ENCODE measurements around the gene PCDH19.

GRCh38 chrX:100417681-100418080 is 7.6 kb upstream of the PCDH19 start:
- TF ChIP-seq, protein P1, sequence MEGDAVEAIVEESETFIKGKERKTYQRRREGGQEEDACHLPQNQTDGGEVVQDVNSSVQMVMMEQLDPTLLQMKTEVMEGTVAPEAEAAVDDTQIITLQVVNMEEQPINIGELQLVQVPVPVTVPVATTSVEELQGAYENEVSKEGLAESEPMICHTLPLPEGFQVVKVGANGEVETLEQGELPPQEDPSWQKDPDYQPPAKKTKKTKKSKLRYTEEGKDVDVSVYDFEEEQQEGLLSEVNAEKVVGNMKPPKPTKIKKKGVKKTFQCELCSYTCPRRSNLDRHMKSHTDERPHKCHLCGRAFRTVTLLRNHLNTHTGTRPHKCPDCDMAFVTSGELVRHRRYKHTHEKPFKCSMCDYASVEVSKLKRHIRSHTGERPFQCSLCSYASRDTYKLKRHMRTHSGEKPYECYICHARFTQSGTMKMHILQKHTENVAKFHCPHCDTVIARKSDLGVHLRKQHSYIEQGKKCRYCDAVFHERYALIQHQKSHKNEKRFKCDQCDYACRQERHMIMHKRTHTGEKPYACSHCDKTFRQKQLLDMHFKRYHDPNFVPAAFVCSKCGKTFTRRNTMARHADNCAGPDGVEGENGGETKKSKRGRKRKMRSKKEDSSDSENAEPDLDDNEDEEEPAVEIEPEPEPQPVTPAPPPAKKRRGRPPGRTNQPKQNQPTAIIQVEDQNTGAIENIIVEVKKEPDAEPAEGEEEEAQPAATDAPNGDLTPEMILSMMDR (IDR thresholded peaks at IDR 0.05): no peak
- TF ChIP-seq POLR2A (IDR thresholded peaks at IDR 0.05): no peak
